ENCODE results near the gene BCKDHB. TPM values are rescaled to one million over a fixed set of nuclear protein-coding genes. Genes with fewer than 3 reads are reported as not detected.

The BCKDHB gene
- total RNA-seq, 1 donor from 2014 or later, result 16.2 TPM

GRCh38 chr6:80145921-80146320, 39.5 kb downstream of the BCKDHB start:
- no peak overlapping the region for H3K27ac ChIP-seq
- intact Hi-C loops (cut with DNase I), result no loop called here
- TF ChIP-seq POLR2A (IDR thresholded peaks at IDR 0.05) (no peak), POLR2AphosphoS5 (IDR thresholded peaks at IDR 0.05; ENCODE audit: insufficient read depth in 1 of 2, low read depth in 1 of 2) (no peak), CTCF (IDR thresholded peaks at IDR 0.05) (no peak)

GRCh38 chr6:80148220-80148619, 41.7 kb downstream of the BCKDHB start:
- Histone ChIP-seq H3K4me1 (peaks cover 11% of the 10 kb centered on the region), H3K27ac (no peak overlapping the region), H3K4me3 (no peak overlapping the region), H3K27me3 (no peaks in the 10 kb centered on the region), H3K36me3 (no peaks in the 10 kb centered on the region), H3K9me3 (no peaks in the 10 kb centered on the region)
- TF ChIP-seq POLR2AphosphoS5 (IDR thresholded peaks at IDR 0.05; ENCODE audit: insufficient read depth in 1 of 2, low read depth in 1 of 2), result no peak
- no peak for TF ChIP-seq POLR2A (IDR thresholded peaks at IDR 0.05)
- no peak for TF ChIP-seq CTCF (IDR thresholded peaks at IDR 0.05)
- DNase-seq (ENCODE audit: extremely low spot score in 2 of 2), result no peak
- intact Hi-C loops (cut with DNase I), result no loop called here

More at GRCh38 chr6:80145921-80146320, 39.5 kb downstream of the BCKDHB start:
- H3K9me3 ChIP-seq, result no peaks in the 10 kb centered on the region
- no peaks in the 10 kb centered on the region for H3K36me3 ChIP-seq
- no peaks in the 10 kb centered on the region for H3K27me3 ChIP-seq
- peaks cover 16% of the 10 kb centered on the region for H3K4me1 ChIP-seq
- no peak for DNase-seq (ENCODE audit: extremely low spot score in 2 of 2)
- H3K4me3 ChIP-seq, result no peak overlapping the region

- no peaks in the 10 kb centered on the region for H3K9me3 ChIP-seq
- no peaks in the 10 kb centered on the region for H3K36me3 ChIP-seq
- H3K4me1 ChIP-seq, result no peaks in the 10 kb centered on the region
Measured at GRCh38 chr6:80151635-80152034, 45.2 kb downstream of the BCKDHB start.

GRCh38 chr6:80154160-80154559, 47.7 kb downstream of the BCKDHB start:
- intact Hi-C loops (cut with DNase I), result no loop called here
- DNase-seq (ENCODE audit: extremely low spot score in 2 of 2), result no peak
- Histone ChIP-seq H3K4me1 (no peaks in the 10 kb centered on the region), H3K9me3 (no peaks in the 10 kb centered on the region), H3K4me3 (no peak overlapping the region), H3K27ac (no peak overlapping the region), H3K27me3 (no peaks in the 10 kb centered on the region), H3K36me3 (no peaks in the 10 kb centered on the region)
- TF ChIP-seq POLR2A (IDR thresholded peaks at IDR 0.05), result no peak

More at GRCh38 chr6:80151635-80152034, 45.2 kb downstream of the BCKDHB start:
- TF ChIP-seq POLR2AphosphoS5 (IDR thresholded peaks at IDR 0.05; ENCODE audit: insufficient read depth in 1 of 2, low read depth in 1 of 2) (no peak), POLR2A (IDR thresholded peaks at IDR 0.05) (no peak), CTCF (IDR thresholded peaks at IDR 0.05) (no peak)
- no peak for DNase-seq (ENCODE audit: extremely low spot score in 2 of 2)
- Histone ChIP-seq H3K4me3 (no peak overlapping the region), H3K27ac (no peak overlapping the region), H3K27me3 (no peaks in the 10 kb centered on the region)
- intact Hi-C loops (cut with DNase I), result no loop called here

- Histone ChIP-seq H3K4me1 (no peaks in the 10 kb centered on the region), H3K27ac (no peak overlapping the region), H3K36me3 (no peaks in the 10 kb centered on the region), H3K27me3 (no peaks in the 10 kb centered on the region), H3K4me3 (no peak overlapping the region), H3K9me3 (no peaks in the 10 kb centered on the region)
- no peak for DNase-seq (ENCODE audit: extremely low spot score in 2 of 2)
- TF ChIP-seq CTCF (IDR thresholded peaks at IDR 0.05) (no peak), POLR2AphosphoS5 (IDR thresholded peaks at IDR 0.05; ENCODE audit: insufficient read depth in 1 of 2, low read depth in 1 of 2) (no peak), POLR2A (IDR thresholded peaks at IDR 0.05) (no peak)
- intact Hi-C loops (cut with DNase I), result no loop called here
Measured at GRCh38 chr6:80156221-80156620, 49.8 kb downstream of the BCKDHB start.

Measured in vagina (tissue), 2 donors.